Measurements from ENCODE around the gene SLX9.
"Not testable (repeated sequence)": the region's sequence is repeated elsewhere in the genome, so short reads cannot be mapped to it uniquely, and the experiment has no call there.

Gene SLX9

DNA sequence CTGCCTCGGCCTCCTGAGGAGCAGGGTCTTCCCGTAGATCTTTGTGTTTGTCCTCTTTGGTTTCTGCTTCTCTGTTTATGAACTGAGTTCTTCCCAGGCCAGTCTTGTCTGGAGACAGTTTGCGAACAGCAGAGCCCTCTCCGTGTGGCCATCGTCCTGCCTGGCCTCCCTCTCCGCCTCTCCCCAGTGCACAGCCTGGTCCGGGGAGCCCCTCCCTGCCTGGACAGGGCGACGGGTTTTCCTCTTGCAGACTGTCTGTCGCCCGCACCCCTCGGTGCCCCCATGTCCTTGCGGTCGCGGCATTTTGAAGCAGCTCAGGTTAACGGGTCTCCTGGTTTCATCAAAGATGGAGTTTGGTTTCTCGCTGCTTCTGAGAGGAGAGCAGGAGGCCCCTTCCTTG, 34.8 kb downstream of the SLX9 start:
- Histone ChIP-seq H3K18ac (ENCODE audit: low read length) (no peak overlapping the region), H3K36me3 (ENCODE audit: control insufficient read depth, insufficient read depth, low read length) (peaks cover 2% of the 10 kb centered on the region), H3K27me3 (ENCODE audit: insufficient read depth, low read length, poor library complexity) (no peaks in the 10 kb centered on the region), H2BK15ac (replicated peaks; ENCODE audit: low read depth) (no peak overlapping the region), H3K23ac (ENCODE audit: low read length) (no peak overlapping the region), H3K79me1 (ENCODE audit: low read length) (peaks cover 1% of the 10 kb centered on the region), H2AK5ac (ENCODE audit: low read length) (no peak overlapping the region), H3K9ac (ENCODE audit: low read length) (no peak overlapping the region), H3K4ac (ENCODE audit: low read depth, low read length) (no peak overlapping the region), H2BK120ac (ENCODE audit: low read depth, low read length) (no peak overlapping the region), H3K79me2 (ENCODE audit: control insufficient read depth, insufficient read depth, low read length) (no peaks in the 10 kb centered on the region), H2BK5ac (ENCODE audit: low read length) (no peak overlapping the region), H4K8ac (ENCODE audit: low read depth, low read length) (no peak overlapping the region), H3K27ac (ENCODE audit: low read depth, low read length) (no peak overlapping the region), H3K4me3 (ENCODE audit: low read length) (no peak overlapping the region), H3K56ac (ENCODE audit: low read length) (no peak overlapping the region), H3K4me1 (ENCODE audit: control insufficient read depth, low read depth, low read length) (peaks cover 2% of the 10 kb centered on the region), H4K5ac (ENCODE audit: low read length) (no peak overlapping the region), H3K4me2 (ENCODE audit: low read length) (no peak overlapping the region)
- no CpG with 5 or more reads among the region's 17 CpGs for WGBS (ENCODE audit: extremely low coverage, insufficient coverage, low lambda C conversion rate)
- DNase-seq, result no peak

GRCh38 chr21:44975720-44976555, 36.1 kb downstream of the SLX9 start:
- DNase-seq, result no peak
- WGBS (ENCODE audit: extremely low coverage, insufficient coverage, low lambda C conversion rate), result no CpG with 5 or more reads among the region's 42 CpGs
- Histone ChIP-seq H3K36me3 (ENCODE audit: control insufficient read depth, insufficient read depth, low read length) (peaks cover 2% of the 10 kb centered on the region), H3K9ac (ENCODE audit: low read length) (no peak overlapping the region), H3K79me2 (ENCODE audit: control insufficient read depth, insufficient read depth, low read length) (no peaks in the 10 kb centered on the region), H2AK5ac (ENCODE audit: low read length) (no peak overlapping the region), H2BK5ac (ENCODE audit: low read length) (no peak overlapping the region), H3K56ac (ENCODE audit: low read length) (no peak overlapping the region), H4K8ac (ENCODE audit: low read depth, low read length) (no peak overlapping the region), H3K27me3 (ENCODE audit: insufficient read depth, low read length, poor library complexity) (no peaks in the 10 kb centered on the region), H2BK15ac (replicated peaks; ENCODE audit: low read depth) (no peak overlapping the region), H3K27ac (ENCODE audit: low read depth, low read length) (no peak overlapping the region), H3K79me1 (ENCODE audit: low read length) (peaks cover 1% of the 10 kb centered on the region), H2BK120ac (ENCODE audit: low read depth, low read length) (no peak overlapping the region), H3K4ac (ENCODE audit: low read depth, low read length) (no peak overlapping the region), H3K4me1 (ENCODE audit: control insufficient read depth, low read depth, low read length) (no peaks in the 10 kb centered on the region), H3K23ac (ENCODE audit: low read length) (no peak overlapping the region), H3K18ac (ENCODE audit: low read length) (no peak overlapping the region), H3K4me2 (ENCODE audit: low read length) (no peak overlapping the region), H3K4me3 (ENCODE audit: low read length) (no peak overlapping the region), H4K5ac (ENCODE audit: low read length) (no peak overlapping the region)

DNA sequence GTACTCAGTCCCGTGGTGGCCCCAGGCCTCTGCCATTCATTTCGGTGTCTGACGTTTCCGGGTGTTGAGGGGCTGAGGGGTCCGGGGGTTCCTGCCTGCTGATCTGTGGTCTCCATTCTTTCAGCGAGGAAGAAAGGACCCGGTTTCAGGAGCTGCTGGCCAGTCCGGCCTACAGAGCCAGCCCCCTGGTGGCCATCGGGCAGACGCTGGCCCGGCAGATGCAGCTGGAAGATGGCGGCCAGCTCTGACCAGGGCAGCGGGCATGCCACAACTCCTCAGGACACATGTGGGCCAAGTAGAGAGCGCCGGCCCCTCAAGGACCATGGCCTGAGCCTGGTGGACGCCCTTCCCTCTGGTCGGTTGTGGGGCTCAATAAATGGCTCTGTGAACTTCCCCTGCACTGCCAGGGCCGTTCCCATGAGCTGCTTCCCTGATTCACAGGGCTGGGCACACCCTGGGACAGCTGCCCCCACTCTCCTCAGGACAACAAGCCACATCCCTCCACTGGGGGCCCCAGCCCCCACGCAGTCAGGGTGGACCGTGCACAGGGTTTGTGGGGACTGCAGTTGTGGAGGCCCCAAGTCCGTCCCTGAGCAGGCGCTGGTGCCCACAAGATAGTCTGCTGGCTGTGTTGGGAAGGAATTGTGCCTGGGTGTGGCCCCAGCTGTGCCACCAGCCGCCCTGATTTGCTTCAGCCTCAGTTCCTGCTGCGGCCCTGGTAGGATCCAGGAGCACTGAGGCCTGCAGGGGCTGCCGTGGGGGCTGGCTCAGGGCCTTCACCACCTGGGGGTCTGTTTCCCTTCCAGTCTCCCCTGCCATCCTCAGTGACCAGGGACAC, 36.9 kb downstream of the SLX9 start:
- not testable (repeated sequence) for H3K23ac ChIP-seq (ENCODE audit: low read length); H3K36me3 ChIP-seq (ENCODE audit: control insufficient read depth, insufficient read depth, low read length); H3K4me2 ChIP-seq (ENCODE audit: low read length); H3K9ac ChIP-seq (ENCODE audit: low read length); H2BK5ac ChIP-seq (ENCODE audit: low read length); H3K4me3 ChIP-seq (ENCODE audit: low read length); H4K5ac ChIP-seq (ENCODE audit: low read length); H3K79me2 ChIP-seq (ENCODE audit: control insufficient read depth, insufficient read depth, low read length); H3K4me1 ChIP-seq (ENCODE audit: control insufficient read depth, low read depth, low read length); H3K27me3 ChIP-seq (ENCODE audit: insufficient read depth, low read length, poor library complexity); H4K8ac ChIP-seq (ENCODE audit: low read depth, low read length); H2BK120ac ChIP-seq (ENCODE audit: low read depth, low read length); H2AK5ac ChIP-seq (ENCODE audit: low read length); H2BK15ac ChIP-seq (replicated peaks; ENCODE audit: low read depth); H3K79me1 ChIP-seq (ENCODE audit: low read length); H3K27ac ChIP-seq (ENCODE audit: low read depth, low read length); DNase-seq; H3K18ac ChIP-seq (ENCODE audit: low read length); H3K56ac ChIP-seq (ENCODE audit: low read length); H3K4ac ChIP-seq (ENCODE audit: low read depth, low read length)
- WGBS (ENCODE audit: extremely low coverage, insufficient coverage, low lambda C conversion rate), result no CpG with 5 or more reads among the region's 25 CpGs

GRCh38 chr21:44977616-44978340, 37.9 kb downstream of the SLX9 start:
- H3K36me3 ChIP-seq (ENCODE audit: control insufficient read depth, insufficient read depth, low read length), result peaks cover under 1% of the 10 kb centered on the region
- no peak overlapping the region for H2BK120ac ChIP-seq (ENCODE audit: low read depth, low read length)
- no peak overlapping the region for H3K18ac ChIP-seq (ENCODE audit: low read length)
- H3K9ac ChIP-seq (ENCODE audit: low read length), result no peak overlapping the region
- no peak for DNase-seq
- no peak overlapping the region for H2BK15ac ChIP-seq (replicated peaks; ENCODE audit: low read depth)
- no CpG with 5 or more reads among the region's 22 CpGs for WGBS (ENCODE audit: extremely low coverage, insufficient coverage, low lambda C conversion rate)
- H4K8ac ChIP-seq (ENCODE audit: low read depth, low read length), result no peak overlapping the region
- no peaks in the 10 kb centered on the region for H3K27me3 ChIP-seq (ENCODE audit: insufficient read depth, low read length, poor library complexity)
- no peaks in the 10 kb centered on the region for H3K79me2 ChIP-seq (ENCODE audit: control insufficient read depth, insufficient read depth, low read length)
- no peak overlapping the region for H2BK5ac ChIP-seq (ENCODE audit: low read length)
- H3K56ac ChIP-seq (ENCODE audit: low read length), result no peak overlapping the region
- no peaks in the 10 kb centered on the region for H3K79me1 ChIP-seq (ENCODE audit: low read length)
- no peak overlapping the region for H4K5ac ChIP-seq (ENCODE audit: low read length)
- no peak overlapping the region for H3K27ac ChIP-seq (ENCODE audit: low read depth, low read length)
- H3K4me3 ChIP-seq (ENCODE audit: low read length), result no peak overlapping the region
- no peaks in the 10 kb centered on the region for H3K4me1 ChIP-seq (ENCODE audit: control insufficient read depth, low read depth, low read length)
- H2AK5ac ChIP-seq (ENCODE audit: low read length), result no peak overlapping the region
- no peak overlapping the region for H3K23ac ChIP-seq (ENCODE audit: low read length)
- no peak overlapping the region for H3K4ac ChIP-seq (ENCODE audit: low read depth, low read length)
- no peak overlapping the region for H3K4me2 ChIP-seq (ENCODE audit: low read length)

DNA sequence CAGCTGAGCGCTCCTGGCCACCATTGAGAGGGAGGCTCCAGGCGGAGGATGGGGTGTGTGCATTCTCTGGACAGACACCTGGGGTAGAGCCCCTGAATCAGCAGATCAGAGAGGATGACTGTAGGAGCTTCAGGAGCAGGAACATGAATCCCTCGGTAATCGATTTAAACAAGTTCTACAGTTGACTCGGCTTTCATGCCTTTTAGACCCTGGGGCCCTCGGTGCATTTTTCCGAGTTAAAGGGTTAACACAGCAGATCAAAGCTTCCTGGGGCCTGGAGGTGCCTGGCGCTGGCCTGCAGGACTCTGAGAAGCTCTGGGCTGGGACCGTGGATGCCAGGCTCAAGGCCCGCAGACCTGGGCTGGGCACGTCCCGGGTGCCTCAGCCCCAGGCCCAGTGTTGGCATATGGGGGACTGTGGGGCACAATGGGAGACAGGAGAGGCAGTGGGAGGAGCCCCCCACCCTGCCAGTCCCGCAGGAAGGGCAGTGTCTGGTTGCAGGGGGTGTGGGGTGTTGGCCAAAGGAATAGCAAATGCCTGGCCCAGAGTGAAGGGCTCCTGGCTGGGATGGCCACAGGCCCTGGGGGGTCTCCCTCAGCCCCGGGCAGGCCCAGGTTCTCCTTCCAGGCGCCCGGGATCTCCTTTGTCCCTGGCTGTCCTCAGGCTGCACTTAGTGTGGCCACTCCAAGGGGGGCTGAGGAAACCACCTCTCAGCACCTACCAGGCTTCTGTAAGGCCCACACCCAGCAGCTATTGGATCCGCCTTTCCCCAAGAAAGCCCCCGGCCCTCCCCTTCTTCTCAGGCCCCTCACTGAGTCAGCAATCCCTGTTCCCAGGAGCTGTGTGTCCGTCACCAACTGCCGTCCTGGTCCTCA, 40.1 kb downstream of the SLX9 start:
- no peak overlapping the region for H3K9ac ChIP-seq (ENCODE audit: low read length)
- no peak overlapping the region for H3K18ac ChIP-seq (ENCODE audit: low read length)
- no peak overlapping the region for H2BK120ac ChIP-seq (ENCODE audit: low read depth, low read length)
- H3K23ac ChIP-seq (ENCODE audit: low read length), result no peak overlapping the region
- H2AK5ac ChIP-seq (ENCODE audit: low read length), result no peak overlapping the region
- H3K27ac ChIP-seq (ENCODE audit: low read depth, low read length), result no peak overlapping the region
- H4K8ac ChIP-seq (ENCODE audit: low read depth, low read length), result no peak overlapping the region
- no peaks in the 10 kb centered on the region for H3K36me3 ChIP-seq (ENCODE audit: control insufficient read depth, insufficient read depth, low read length)
- DNase-seq, result no peak
- no peaks in the 10 kb centered on the region for H3K27me3 ChIP-seq (ENCODE audit: insufficient read depth, low read length, poor library complexity)
- no peak overlapping the region for H4K5ac ChIP-seq (ENCODE audit: low read length)
- H3K56ac ChIP-seq (ENCODE audit: low read length), result no peak overlapping the region
- H3K4me2 ChIP-seq (ENCODE audit: low read length), result no peak overlapping the region
- no peaks in the 10 kb centered on the region for H3K4me1 ChIP-seq (ENCODE audit: control insufficient read depth, low read depth, low read length)
- no peak overlapping the region for H3K4me3 ChIP-seq (ENCODE audit: low read length)
- H2BK15ac ChIP-seq (replicated peaks; ENCODE audit: low read depth), result no peak overlapping the region
- no peaks in the 10 kb centered on the region for H3K79me2 ChIP-seq (ENCODE audit: control insufficient read depth, insufficient read depth, low read length)
- no peak overlapping the region for H3K4ac ChIP-seq (ENCODE audit: low read depth, low read length)
- no CpG with 5 or more reads among the region's 20 CpGs for WGBS (ENCODE audit: extremely low coverage, insufficient coverage, low lambda C conversion rate)
- no peaks in the 10 kb centered on the region for H3K79me1 ChIP-seq (ENCODE audit: low read length)
- no peak overlapping the region for H2BK5ac ChIP-seq (ENCODE audit: low read length)
